ENCODE measurements around the gene SPEN. TPM values are rescaled to one million over a fixed set of nuclear protein-coding genes. Genes with fewer than 3 reads are reported as not detected.

The SPEN gene
- total and polyA plus RNA-seq, 9 of the 15 experiments (the other 6 are each of a cell fraction or from before 2014, with no cell fraction given) = 5.7 to 87.5 (median 27.2) TPM

- Histone ChIP-seq H3K9me3 (replicated peaks; ENCODE audit: control insufficient read depth, insufficient read depth, low read depth, low read length) (no peaks in the 10 kb centered on the region), H4K20me1 (replicated peaks; ENCODE audit: control insufficient read depth, insufficient read depth, low read length) (no peaks in the 10 kb centered on the region), H3K9me1 (ENCODE audit: control insufficient read depth, insufficient read depth, low read length) (no peaks in the 10 kb centered on the region), H3K4me1 (replicated peaks in 1 of 2; ENCODE audit: control insufficient read depth in 2 of 2, insufficient read depth in 2 of 2, low read length in 2 of 2) (no peaks in the 10 kb centered on the region; a peak in 1 of 5 replicates), H3K27ac (ENCODE audit: extremely low read depth, low read depth, low read length) (no peak overlapping the region; the same call in 2 of the 3 replicates), H2AFZ (ENCODE audit: low read depth, low read length) (no peak overlapping the region), H3K9ac (ENCODE audit: insufficient read depth in 1 of 2, low read depth in 2 of 2, low read length in 2 of 2) (no peak overlapping the region), H3K4me2 (ENCODE audit: insufficient read depth, low read length) (no peak overlapping the region), H3K27me3 (ENCODE audit: control insufficient read depth in 2 of 2, insufficient read depth in 2 of 2, low read length in 2 of 2) (no peaks in the 10 kb centered on the region), H3K36me3 (ENCODE audit: control insufficient read depth, insufficient read depth, low read length) (peaks cover 46% of the 10 kb centered on the region; the same call in 2 of the 3 replicates), H3K4me3 (no peak overlapping the region), H3K79me2 (ENCODE audit: control insufficient read depth, insufficient read depth, low read length) (peaks cover 52% of the 10 kb centered on the region)
- 0 out of 2 replicates have a peak, but pooled peaks have one; percentile 30 for TF ChIP-seq CEBPG (CRISPR knock-in tag; IDR thresholded peaks at IDR 0.05)
- TF ChIP-seq CEBPG (tag; conservative IDR thresholded peaks at IDR 0.05 in 1 of 2, IDR thresholded peaks at IDR 0.05 in 1 of 2) = peak in 1 of 2 experiments; percentile 27; a peak in 1 of 4 replicates
- TF ChIP-seq CEBPB (tag; IDR thresholded peaks at IDR 0.05) = peak; percentile 68
- no peak for TF ChIP-seq CREB3L1 (IDR thresholded peaks at IDR 0.05; ENCODE audit: borderline replicate concordance, low read depth)
- TF ChIP-seq TEAD2 (tag; IDR thresholded peaks at IDR 0.05) = no peak
- WGBS (ENCODE audit: insufficient coverage, low coverage, missing lambda C conversion rate) = 76% methylated on average over 10 of the region's 10 CpGs
- no peak for ATAC-seq
- in situ Hi-C loops (cut with MboI) (no loop called here), intact Hi-C loops (cut with micrococcal nuclease) (no loop called here)
- no peak for DNase-seq (ENCODE audit: extremely low read depth in 1 of 4, low spot score in 3 of 4)
- ChIA-PET POLR2A (interaction anchor here (0.6 to 1.5 kb wide), 5 partner anchors 8 to 154 kb away, joined by 3 to 5 read pairs (median 4); partner anchors contain the start of gene ZBTB17), CTCF (ENCODE audit: low intra/inter-chr PET ratio) (no interaction called here)
- FAIRE-seq = no peak
- no TSS peak for BruUV-seq (replicated peaks)
These were observed 116.6 kb downstream of the SPEN start for GRCh38 chr1:15963968-15964648.

Measured in K562 (cell line).